ENCODE measurements around the gene MYBBP1A. TPM values are rescaled to one million over a fixed set of nuclear protein-coding genes. Genes with fewer than 3 reads are reported as not detected.
A peak's percentile ranks its signal among the peaks of the same experiment; 100 is the strongest.

The MYBBP1A gene
- total RNA-seq, 1 experiment from 2014 or later: 123 TPM

- DNase-seq (ENCODE audit: unreplicated experiment): no peak
- no peaks in the 10 kb centered on the region for H3K9me3 Mint-ChIP-seq (ENCODE audit: unreplicated experiment)
- intact Hi-C loops (cut with micrococcal nuclease): no loop called here
These were observed 64.5 kb downstream of the MYBBP1A start for GRCh38 chr17:4490637-4491061.

DNA sequence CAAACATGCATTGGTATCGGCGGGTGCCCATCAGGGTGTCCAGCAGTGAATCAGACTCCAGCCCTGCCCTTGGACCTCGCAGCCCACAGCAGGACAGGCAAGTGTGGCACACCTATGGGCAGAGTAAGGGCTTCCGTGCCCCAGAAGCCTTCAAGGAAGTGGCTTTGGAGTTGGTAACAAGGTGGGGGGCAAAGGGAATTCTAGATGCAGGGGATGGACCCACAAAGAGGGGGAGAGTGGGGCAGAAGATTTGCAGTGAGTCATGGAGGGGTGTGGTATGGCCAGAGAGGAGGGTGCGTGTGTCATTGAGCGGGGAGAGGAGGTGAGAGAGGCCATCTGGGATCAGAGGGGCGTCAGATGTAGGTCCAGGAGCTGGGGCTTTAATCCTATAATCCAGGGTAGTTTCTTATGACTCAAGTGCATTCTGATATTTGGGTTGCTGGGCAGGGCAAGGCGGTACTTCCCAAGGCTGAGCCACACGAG, 65.0 kb downstream of the MYBBP1A start:
- TF ChIP-seq CTCF (IDR thresholded peaks at IDR 0.05; ENCODE audit: unreplicated experiment): no peak
- CTCF ChIA-PET: interaction anchor here (1.1 kb wide), 1 partner anchor 69 kb away, joined by 4 read pairs; no protein-coding TSS in a partner anchor
- intact Hi-C loops (cut with micrococcal nuclease): no loop called here
- BruUV-seq (replicated peaks): no TSS peak
- POLR2A ChIA-PET: interaction anchor here (1.2 kb wide), 1 partner anchor 31 kb away, joined by 3 read pairs; no protein-coding TSS in a partner anchor
- H3K4me1 Mint-ChIP-seq (ENCODE audit: insufficient read depth, unreplicated experiment): peaks cover 18% of the 10 kb centered on the region
- H3K27ac Mint-ChIP-seq (ENCODE audit: low read depth, unreplicated experiment): no peak overlapping the region
- no peaks in the 10 kb centered on the region for H3K36me3 Mint-ChIP-seq (ENCODE audit: insufficient read depth, unreplicated experiment)
- no peaks in the 10 kb centered on the region for H3K27me3 Mint-ChIP-seq (ENCODE audit: insufficient read depth, unreplicated experiment)
- DNase-seq (ENCODE audit: unreplicated experiment): no peak
- H3K4me3 Mint-ChIP-seq (ENCODE audit: unreplicated experiment): no peak overlapping the region
- no peaks in the 10 kb centered on the region for H3K9me3 Mint-ChIP-seq (ENCODE audit: unreplicated experiment)

More at GRCh38 chr17:4490637-4491061, 64.5 kb downstream of the MYBBP1A start:
- no peak overlapping the region for H3K4me3 Mint-ChIP-seq (ENCODE audit: unreplicated experiment)
- ChIA-PET CTCF (no interaction called here), POLR2A (interaction anchor here (1.2 kb wide), 1 partner anchor 31 kb away, joined by 3 read pairs; no protein-coding TSS in a partner anchor)
- peaks cover 18% of the 10 kb centered on the region for H3K4me1 Mint-ChIP-seq (ENCODE audit: insufficient read depth, unreplicated experiment)
- TF ChIP-seq CTCF (IDR thresholded peaks at IDR 0.05; ENCODE audit: unreplicated experiment): no peak
- no peaks in the 10 kb centered on the region for H3K27me3 Mint-ChIP-seq (ENCODE audit: insufficient read depth, unreplicated experiment)
- no peaks in the 10 kb centered on the region for H3K36me3 Mint-ChIP-seq (ENCODE audit: insufficient read depth, unreplicated experiment)
- H3K27ac Mint-ChIP-seq (ENCODE audit: low read depth, unreplicated experiment): no peak overlapping the region
- BruUV-seq (replicated peaks): no TSS peak

- H3K9me3 Mint-ChIP-seq (ENCODE audit: unreplicated experiment): no peaks in the 10 kb centered on the region
- no TSS peak for BruUV-seq (replicated peaks)
- no peaks in the 10 kb centered on the region for H3K27me3 Mint-ChIP-seq (ENCODE audit: insufficient read depth, unreplicated experiment)
- ChIA-PET CTCF (interaction anchor here (1.1 kb wide), 1 partner anchor 68 kb away, joined by 4 read pairs; no protein-coding TSS in a partner anchor), POLR2A (no interaction called here)
- no peak overlapping the region for H3K4me3 Mint-ChIP-seq (ENCODE audit: unreplicated experiment)
- DNase-seq (ENCODE audit: unreplicated experiment): peak; percentile 21
- no peak for TF ChIP-seq CTCF (IDR thresholded peaks at IDR 0.05; ENCODE audit: unreplicated experiment)
- H3K36me3 Mint-ChIP-seq (ENCODE audit: insufficient read depth, unreplicated experiment): no peaks in the 10 kb centered on the region
- intact Hi-C loops (cut with micrococcal nuclease): no loop called here
- H3K27ac Mint-ChIP-seq (ENCODE audit: low read depth, unreplicated experiment): no peak overlapping the region
- H3K4me1 Mint-ChIP-seq (ENCODE audit: insufficient read depth, unreplicated experiment): peaks cover 18% of the 10 kb centered on the region
These were observed 66.1 kb downstream of the MYBBP1A start for GRCh38 chr17:4488989-4489595.

Other genes starting within 250 kb of the MYBBP1A start
- gene UBE2G1, start 188.7 kb downstream of the MYBBP1A start, total RNA-seq (2022): 65.1 and 78.5 TPM in 2 replicates
- gene SPNS3, start 121.4 kb downstream of the MYBBP1A start, total RNA-seq (2022): not detected in 2 replicates
- not detected in 2 replicates for gene SPNS2, start 56.5 kb downstream of the MYBBP1A start, total RNA-seq (2022)
- gene GGT6, start 5.2 kb upstream of the MYBBP1A start, total RNA-seq (2022): not detected in 2 replicates
- not detected in 2 replicates for gene SMTNL2, start 29.1 kb upstream of the MYBBP1A start, total RNA-seq (2022)
- gene ALOX15, start 86.3 kb upstream of the MYBBP1A start, total RNA-seq (2022): not detected in 2 replicates
- 63.9 and 74.8 TPM in 2 replicates for gene PELP1, start 148.8 kb upstream of the MYBBP1A start, total RNA-seq (2022)
- 20.7 and 25.1 TPM in 2 replicates for gene ARRB2, start 155.2 kb upstream of the MYBBP1A start, total RNA-seq (2022)
- gene MED11, start 176.0 kb upstream of the MYBBP1A start, total RNA-seq (2022): 15.2 and 15.8 TPM in 2 replicates
- gene ZMYND15, start 184.4 kb upstream of the MYBBP1A start, total RNA-seq (2022): 1.3 and 1.8 TPM in 2 replicates
- 16.7 and 20.6 TPM in 2 replicates for gene CXCL16, start 184.5 kb upstream of the MYBBP1A start, total RNA-seq (2022)
- not detected in 2 replicates for gene TM4SF5, start 216.5 kb upstream of the MYBBP1A start, total RNA-seq (2022)
- 0.77 and 1.1 TPM in 2 replicates for gene VMO1, start 231.0 kb upstream of the MYBBP1A start, total RNA-seq (2022)
- not detected in 2 replicates for gene GLTPD2, start 233.6 kb upstream of the MYBBP1A start, total RNA-seq (2022)
- gene PSMB6, start 240.8 kb upstream of the MYBBP1A start, total RNA-seq (2022): 169 and 182 TPM in 2 replicates

Data from MCF 10A (cell line).